ENCODE data around the gene STARD7. TPM values are rescaled to one million over a fixed set of nuclear protein-coding genes. Genes with fewer than 3 reads are reported as not detected.

The STARD7 gene
- polyA plus RNA-seq, 1 donor (not counting 4 experiments of a cell fraction or from before 2014, with no cell fraction given): 73.4 TPM

GRCh38 chr2:96144481-96145035 lies 64.1 kb downstream of the STARD7 start:
- DNase-seq (ENCODE audit: low read depth, low spot score): no peak
- Histone ChIP-seq H2AFZ (ENCODE audit: control insufficient read depth, low read length) (peak overlapping the region; percentile 75), H3K9me3 (ENCODE audit: control insufficient read depth, low read depth, low read length) (no peaks in the 10 kb centered on the region), H3K36me3 (ENCODE audit: control insufficient read depth in 2 of 2, extremely low read depth in 1 of 2, insufficient read depth in 2 of 2, low read length in 2 of 2) (no peaks in the 10 kb centered on the region), H3K79me2 (ENCODE audit: control insufficient read depth, insufficient read depth, low read length) (no peaks in the 10 kb centered on the region), H4K20me1 (ENCODE audit: control insufficient read depth, extremely low read depth, insufficient read depth, low read length) (no peaks in the 10 kb centered on the region), H3K27ac (ENCODE audit: control insufficient read depth, insufficient read depth, low read length) (no peak overlapping the region), H3K9me1 (ENCODE audit: control insufficient read depth, extremely low read depth, insufficient read depth, low read length) (no peaks in the 10 kb centered on the region), H3K4me2 (ENCODE audit: control insufficient read depth, extremely low read depth, insufficient read depth, low read depth, low read length) (peak overlapping the region; percentile 47), H3K4me1 (ENCODE audit: control insufficient read depth, extremely low read depth, insufficient read depth, low read length) (peaks cover 37% of the 10 kb centered on the region), H3K9ac (ENCODE audit: control insufficient read depth, extremely low read depth, insufficient read depth, low read length) (peak overlapping the region; percentile 50), H3K27me3 (ENCODE audit: control insufficient read depth, extremely low read depth, insufficient read depth, low read length) (no peaks in the 10 kb centered on the region), H3K4me3 (ENCODE audit: control insufficient read depth in 2 of 3, extremely low read depth in 1 of 3, insufficient read depth in 2 of 3, low read depth in 1 of 3, low read length in 3 of 3) (peak overlapping the region; percentile 40 to 55 (median 46))
- no peak for FAIRE-seq
- dilution Hi-C loops (cut with MboI; ENCODE audit: extremely low pct_ligation_motif_present, low sequenced_read_pairs): no loop called here
- TF ChIP-seq EZH2 (IDR thresholded peaks at IDR 0.05; ENCODE audit: low read length) (no peak), CTCF (optimal IDR thresholded peaks at IDR 0.05 in 1 of 3, IDR thresholded peaks at IDR 0.05 in 1 of 3, conservative IDR thresholded peaks at IDR 0.05 in 1 of 3; ENCODE audit: extremely low read depth in 1 of 3, insufficient read depth in 2 of 3, low read length in 3 of 3) (no peak)

- no peaks in the 10 kb centered on the region for H3K79me2 ChIP-seq (ENCODE audit: control insufficient read depth, insufficient read depth, low read length)
- H3K27ac ChIP-seq (ENCODE audit: control insufficient read depth, insufficient read depth, low read length): no peak overlapping the region
- no peaks in the 10 kb centered on the region for H3K9me1 ChIP-seq (ENCODE audit: control insufficient read depth, extremely low read depth, insufficient read depth, low read length)
- H3K27me3 ChIP-seq (ENCODE audit: control insufficient read depth, extremely low read depth, insufficient read depth, low read length): no peaks in the 10 kb centered on the region
- peaks cover 36% of the 10 kb centered on the region for H3K4me1 ChIP-seq (ENCODE audit: control insufficient read depth, extremely low read depth, insufficient read depth, low read length)
- dilution Hi-C loops (cut with MboI; ENCODE audit: extremely low pct_ligation_motif_present, low sequenced_read_pairs): no loop called here
- no peak for FAIRE-seq
- H4K20me1 ChIP-seq (ENCODE audit: control insufficient read depth, extremely low read depth, insufficient read depth, low read length): no peaks in the 10 kb centered on the region
- TF ChIP-seq CTCF (optimal IDR thresholded peaks at IDR 0.05 in 1 of 3, IDR thresholded peaks at IDR 0.05 in 1 of 3, conservative IDR thresholded peaks at IDR 0.05 in 1 of 3; ENCODE audit: extremely low read depth in 1 of 3, insufficient read depth in 2 of 3, low read length in 3 of 3) (peak in 1 of 3 experiments; percentile 41), EZH2 (IDR thresholded peaks at IDR 0.05; ENCODE audit: low read length) (no peak)
- no peak overlapping the region for H3K9ac ChIP-seq (ENCODE audit: control insufficient read depth, extremely low read depth, insufficient read depth, low read length)
- H3K4me2 ChIP-seq (ENCODE audit: control insufficient read depth, extremely low read depth, insufficient read depth, low read depth, low read length): peak overlapping the region; percentile 47
- H3K4me3 ChIP-seq (ENCODE audit: control insufficient read depth in 2 of 3, extremely low read depth in 1 of 3, insufficient read depth in 2 of 3, low read depth in 1 of 3, low read length in 3 of 3): peak overlapping the region; percentile 40 to 55 (median 46)
- DNase-seq (ENCODE audit: low read depth, low spot score): no peak
- no peak overlapping the region for H2AFZ ChIP-seq (ENCODE audit: control insufficient read depth, low read length)
- no peaks in the 10 kb centered on the region for H3K9me3 ChIP-seq (ENCODE audit: control insufficient read depth, low read depth, low read length)
- no peaks in the 10 kb centered on the region for H3K36me3 ChIP-seq (ENCODE audit: control insufficient read depth in 2 of 2, extremely low read depth in 1 of 2, insufficient read depth in 2 of 2, low read length in 2 of 2)
Measured at GRCh38 chr2:96143848-96144480, 64.7 kb downstream of the STARD7 start.
